HL-60 (cell line): ENCODE measurements around the gene EYS.
A peak's percentile ranks its signal among the peaks of the same experiment; 100 is the strongest.

Experiments
- DNase-seq, 2 experiments: peaks; one replicate each; pipeline ENCODE4 v3.0.0-alpha.2; 2010 to 2020; ENCODE audit warnings: low read depth in 1 of 2, low spot score in 1 of 2
- H3K27ac ChIP-seq: fragments of 250-450 bp; sonication (Bioruptor Pico); replicated peaks from 2 replicates; pipeline ENCODE4 v1.5.1; 2020; ENCODE audit warnings: mild to moderate bottlenecking, moderate library complexity
- H3K27me3 ChIP-seq: fragments of 250-450 bp; sonication (Bioruptor Pico); 2 replicates; pipeline ENCODE4 v1.5.1; 2021; ENCODE audit warnings: mild to moderate bottlenecking, moderate library complexity; ENCODE audit not compliant: insufficient read depth, poor library complexity, severe bottlenecking
- H3K4me3 ChIP-seq: replicated peaks from 2 replicates; pipeline ENCODE4 v1.5.1; 2011; ENCODE audit warnings: mild to moderate bottlenecking, control low read depth, low read length; ENCODE audit not compliant: insufficient read depth
- GABPA ChIP-seq: IDR thresholded peaks from 2 replicates; pipeline ENCODE4 v1.6.1; 2012; ENCODE audit warnings: low read depth
- POLR2AphosphoS5 ChIP-seq: IDR thresholded peaks from 2 replicates; pipeline ENCODE4 v1.6.1; 2012; ENCODE audit warnings: low read depth
- REST ChIP-seq: IDR thresholded peaks from 2 replicates; pipeline ENCODE4 v1.6.1; 2012; ENCODE audit warnings: low read depth; ENCODE audit not compliant: insufficient replicate concordance
- SPI1 ChIP-seq: IDR thresholded peaks from 2 replicates; pipeline ENCODE4 v1.6.1; 2012; ENCODE audit warnings: low read depth, mild to moderate bottlenecking, borderline replicate concordance
- TF ChIP-seq, protein P1 (sequence below): IDR thresholded peaks from one replicate; pipeline ENCODE4 v1.5.1; 2011; ENCODE audit warnings: low read length, control low read depth, inconsistent platforms; ENCODE audit not compliant: insufficient read depth

EYS gene

GRCh38 chr6:65728879-65729479 is 22.0 kb upstream of the EYS start:
- no peak for TF ChIP-seq POLR2AphosphoS5
- TF ChIP-seq GABPA = no peak
- TF ChIP-seq REST = no peak
- TF ChIP-seq, protein P1, sequence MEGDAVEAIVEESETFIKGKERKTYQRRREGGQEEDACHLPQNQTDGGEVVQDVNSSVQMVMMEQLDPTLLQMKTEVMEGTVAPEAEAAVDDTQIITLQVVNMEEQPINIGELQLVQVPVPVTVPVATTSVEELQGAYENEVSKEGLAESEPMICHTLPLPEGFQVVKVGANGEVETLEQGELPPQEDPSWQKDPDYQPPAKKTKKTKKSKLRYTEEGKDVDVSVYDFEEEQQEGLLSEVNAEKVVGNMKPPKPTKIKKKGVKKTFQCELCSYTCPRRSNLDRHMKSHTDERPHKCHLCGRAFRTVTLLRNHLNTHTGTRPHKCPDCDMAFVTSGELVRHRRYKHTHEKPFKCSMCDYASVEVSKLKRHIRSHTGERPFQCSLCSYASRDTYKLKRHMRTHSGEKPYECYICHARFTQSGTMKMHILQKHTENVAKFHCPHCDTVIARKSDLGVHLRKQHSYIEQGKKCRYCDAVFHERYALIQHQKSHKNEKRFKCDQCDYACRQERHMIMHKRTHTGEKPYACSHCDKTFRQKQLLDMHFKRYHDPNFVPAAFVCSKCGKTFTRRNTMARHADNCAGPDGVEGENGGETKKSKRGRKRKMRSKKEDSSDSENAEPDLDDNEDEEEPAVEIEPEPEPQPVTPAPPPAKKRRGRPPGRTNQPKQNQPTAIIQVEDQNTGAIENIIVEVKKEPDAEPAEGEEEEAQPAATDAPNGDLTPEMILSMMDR = no peak
- no peak for TF ChIP-seq SPI1
- DNase-seq = no peak
- Histone ChIP-seq H3K27me3 (no peaks in the 10 kb centered on the region), H3K4me3 (no peak overlapping the region), H3K27ac (no peak overlapping the region)

- TF ChIP-seq SPI1 (no peak), POLR2AphosphoS5 (no peak), GABPA (no peak), REST (no peak)
- TF ChIP-seq, protein P1 = no peak
- Histone ChIP-seq H3K4me3 (no peak overlapping the region), H3K27me3 (no peaks in the 10 kb centered on the region), H3K27ac (no peak overlapping the region)
- DNase-seq = peak in 1 of 2 experiments; percentile 4
Observed at GRCh38 chr6:65719101-65719500, 12.1 kb upstream of the EYS start.

DNA sequence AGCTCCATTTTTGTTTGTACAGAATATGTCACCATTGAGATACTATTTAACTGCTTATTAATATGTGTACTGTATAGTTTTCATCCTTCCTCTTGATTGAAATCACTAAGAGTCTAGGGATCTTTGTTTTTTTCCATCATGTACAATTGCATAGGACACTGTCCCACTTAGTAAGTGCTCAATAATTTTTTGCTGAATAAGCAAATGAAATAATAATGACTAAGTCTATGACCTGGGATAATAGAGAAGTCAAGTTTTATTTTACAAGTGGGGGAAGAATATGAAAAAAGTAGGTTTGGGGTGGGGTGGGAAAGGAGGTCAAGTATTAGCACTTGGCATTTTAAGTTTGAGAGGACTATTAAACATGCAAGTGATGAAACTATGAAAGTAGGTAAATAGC is 4.5 kb upstream of the EYS start:
- no peak for DNase-seq
- no peaks in the 10 kb centered on the region for H3K27me3 ChIP-seq
- TF ChIP-seq, protein P1 = no peak
- TF ChIP-seq GABPA = no peak
- TF ChIP-seq POLR2AphosphoS5 = no peak
- TF ChIP-seq REST = no peak
- TF ChIP-seq SPI1 = no peak

More for the DNA sequence above, 4.5 kb upstream of the EYS start:
- Histone ChIP-seq H3K4me3 (no peak overlapping the region), H3K27ac (no peak overlapping the region)
